Activated gamma-delta T cell treated with anti-CD3 and anti-CD28 coated beads, Interleukin-2, amount 50 U/mL, for 16 hours (primary cell): ENCODE data around the gene PEA15.

Source experiments
- DNase-seq: peaks from one replicate; pipeline ENCODE4 v3.0.0-alpha.2; 2020; ENCODE audit warnings: low read depth

Gene PEA15

GRCh38 chr1:160179336-160179735 lies 25.8 kb upstream of the PEA15 start:
- DNase-seq = no peak

GRCh38 chr1:160186246-160186645 lies 18.9 kb upstream of the PEA15 start:
- DNase-seq = no peak

- DNase-seq = no peak
Measured at GRCh38 chr1:160186729-160187128, 18.5 kb upstream of the PEA15 start.

GRCh38 chr1:160187407-160187806 lies 17.8 kb upstream of the PEA15 start:
- DNase-seq = no peak

- no peak for DNase-seq
Measured at GRCh38 chr1:160188341-160188740, 16.8 kb upstream of the PEA15 start.

GRCh38 chr1:160189649-160190625 lies 15.2 kb upstream of the PEA15 start, which contains the start of gene CASQ1:
CASQ1 (plus strand) TSS chr1:160190575; CDS start chr1:160190752, 177 bp downstream.
- DNase-seq = no peak

GRCh38 chr1:160191756-160192155 lies 13.4 kb upstream of the PEA15 start:
- DNase-seq = no peak

- no peak for DNase-seq
Measured at GRCh38 chr1:160192234-160192633, 12.9 kb upstream of the PEA15 start.

- peak; percentile 76 for DNase-seq
Measured at GRCh38 chr1:160193091-160193819, 11.9 kb upstream of the PEA15 start.

GRCh38 chr1:160193832-160194736 lies 11.1 kb upstream of the PEA15 start:
- no peak for DNase-seq

- DNase-seq = no peak
Measured at GRCh38 chr1:160194737-160195059, 10.5 kb upstream of the PEA15 start.

GRCh38 chr1:160196143-160196542 lies 9.0 kb upstream of the PEA15 start:
- DNase-seq = no peak

- no peak for DNase-seq
Measured at GRCh38 chr1:160197231-160197630, 8.0 kb upstream of the PEA15 start.

- DNase-seq = no peak
Measured at GRCh38 chr1:160200786-160201185, 4.4 kb upstream of the PEA15 start.

- no peak for DNase-seq
Measured at GRCh38 chr1:160204526-160205241, 500 bp upstream of the PEA15 start.

- no peak for DNase-seq
Measured at GRCh38 chr1:160206036-160206389, 829 bp downstream of the PEA15 start.

GRCh38 chr1:160206421-160207117 lies 1.4 kb downstream of the PEA15 start:
- no peak for DNase-seq

- no peak for DNase-seq
Measured at GRCh38 chr1:160207118-160207650, 2.0 kb downstream of the PEA15 start.

- DNase-seq = no peak
Measured at GRCh38 chr1:160207771-160208556, 2.8 kb downstream of the PEA15 start.
